ENCODE data around the gene CAPN14. TPM values are rescaled to one million over a fixed set of nuclear protein-coding genes. Genes with fewer than 3 reads are reported as not detected.

CAPN14 gene
- total RNA-seq, 1 experiment from 2014 or later: not detected

DNA sequence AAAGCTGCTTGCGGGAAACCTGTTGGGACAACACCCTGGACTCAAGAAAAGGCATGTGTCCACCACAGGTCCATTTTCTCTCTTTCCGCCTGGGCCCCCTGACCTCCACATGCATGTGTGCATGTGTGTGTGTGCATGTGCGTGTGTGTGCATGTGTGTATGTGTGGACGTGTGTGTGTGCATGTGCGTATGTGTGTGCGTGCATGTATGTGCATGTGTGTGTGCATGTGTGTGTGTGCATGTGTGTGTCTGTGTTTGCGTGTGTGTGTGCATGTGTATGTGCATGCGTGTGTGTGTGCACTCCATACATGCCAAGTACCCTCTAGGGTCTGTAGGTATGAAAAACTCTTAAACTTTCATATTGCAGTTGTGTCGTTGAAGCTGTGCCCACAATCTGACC lies 16.3 kb downstream of the CAPN14 start:
- Histone ChIP-seq H3K36me3 (ENCODE audit: control insufficient read depth in 1 of 2, insufficient read depth in 2 of 2, low read length in 2 of 2) (no peaks in the 10 kb centered on the region), H4K20me1 (ENCODE audit: insufficient read depth) (no peaks in the 10 kb centered on the region), H3K4me1 (ENCODE audit: control insufficient read depth in 1 of 2, insufficient read depth in 2 of 2, low read length in 2 of 2) (no peaks in the 10 kb centered on the region), H3K27me3 (ENCODE audit: insufficient read depth, low read length) (peaks cover 19% of the 10 kb centered on the region; the same call in 1 of the 2 replicates), H3K9me2 (ENCODE audit: insufficient read depth) (no peaks in the 10 kb centered on the region), H2AFZ (ENCODE audit: low read depth, low read length, poor library complexity, severe bottlenecking) (no peak overlapping the region), H3K9ac (ENCODE audit: low read length) (no peak overlapping the region), H3K79me2 (ENCODE audit: insufficient read depth, low read length) (no peaks in the 10 kb centered on the region), H3K27ac (ENCODE audit: low read depth, low read length) (no peak overlapping the region), H3K4me2 (ENCODE audit: low read length) (no peak overlapping the region), H3K4me3 (replicated peaks in 1 of 2; ENCODE audit: low read depth in 1 of 2, low read length in 2 of 2) (no peak overlapping the region), H3K9me3 (ENCODE audit: control insufficient read depth in 1 of 2, insufficient read depth in 1 of 2, low read depth in 1 of 2, low read length in 2 of 2) (no peaks in the 10 kb centered on the region)
- RAD21 ChIA-PET (ENCODE audit: low non-redundant PET in 1 of 2, low total read pairs in 2 of 2, uncharacterized antibody in 2 of 2, unreplicated experiment in 2 of 2): no interaction called here
- no TSS peak for BruUV-seq (replicated peaks)
- CTCF ChIA-PET: no interaction called here
- ATAC-seq: no peak
- POLR2A ChIA-PET: no interaction called here
- DNase-seq (ENCODE audit: low read depth, low spot score): no peak
- intact Hi-C loops (cut with micrococcal nuclease): no loop called here
- TF ChIP-seq POLR2A (IDR thresholded peaks at IDR 0.05; ENCODE audit: borderline replicate concordance, extremely low read depth, insufficient read depth, insufficient read length): no peak
- TF ChIP-seq, protein P1, sequence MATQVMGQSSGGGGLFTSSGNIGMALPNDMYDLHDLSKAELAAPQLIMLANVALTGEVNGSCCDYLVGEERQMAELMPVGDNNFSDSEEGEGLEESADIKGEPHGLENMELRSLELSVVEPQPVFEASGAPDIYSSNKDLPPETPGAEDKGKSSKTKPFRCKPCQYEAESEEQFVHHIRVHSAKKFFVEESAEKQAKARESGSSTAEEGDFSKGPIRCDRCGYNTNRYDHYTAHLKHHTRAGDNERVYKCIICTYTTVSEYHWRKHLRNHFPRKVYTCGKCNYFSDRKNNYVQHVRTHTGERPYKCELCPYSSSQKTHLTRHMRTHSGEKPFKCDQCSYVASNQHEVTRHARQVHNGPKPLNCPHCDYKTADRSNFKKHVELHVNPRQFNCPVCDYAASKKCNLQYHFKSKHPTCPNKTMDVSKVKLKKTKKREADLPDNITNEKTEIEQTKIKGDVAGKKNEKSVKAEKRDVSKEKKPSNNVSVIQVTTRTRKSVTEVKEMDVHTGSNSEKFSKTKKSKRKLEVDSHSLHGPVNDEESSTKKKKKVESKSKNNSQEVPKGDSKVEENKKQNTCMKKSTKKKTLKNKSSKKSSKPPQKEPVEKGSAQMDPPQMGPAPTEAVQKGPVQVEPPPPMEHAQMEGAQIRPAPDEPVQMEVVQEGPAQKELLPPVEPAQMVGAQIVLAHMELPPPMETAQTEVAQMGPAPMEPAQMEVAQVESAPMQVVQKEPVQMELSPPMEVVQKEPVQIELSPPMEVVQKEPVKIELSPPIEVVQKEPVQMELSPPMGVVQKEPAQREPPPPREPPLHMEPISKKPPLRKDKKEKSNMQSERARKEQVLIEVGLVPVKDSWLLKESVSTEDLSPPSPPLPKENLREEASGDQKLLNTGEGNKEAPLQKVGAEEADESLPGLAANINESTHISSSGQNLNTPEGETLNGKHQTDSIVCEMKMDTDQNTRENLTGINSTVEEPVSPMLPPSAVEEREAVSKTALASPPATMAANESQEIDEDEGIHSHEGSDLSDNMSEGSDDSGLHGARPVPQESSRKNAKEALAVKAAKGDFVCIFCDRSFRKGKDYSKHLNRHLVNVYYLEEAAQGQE (IDR thresholded peaks at IDR 0.05; ENCODE audit: low read depth): no peak
- no peak for TF ChIP-seq ZFX (IDR thresholded peaks at IDR 0.05)
- TF ChIP-seq CBX3 (IDR thresholded peaks at IDR 0.05; ENCODE audit: low read depth): no peak
- no peak for TF ChIP-seq SP1 (IDR thresholded peaks at IDR 0.05; ENCODE audit: low read depth)
- TF ChIP-seq, protein P2, sequence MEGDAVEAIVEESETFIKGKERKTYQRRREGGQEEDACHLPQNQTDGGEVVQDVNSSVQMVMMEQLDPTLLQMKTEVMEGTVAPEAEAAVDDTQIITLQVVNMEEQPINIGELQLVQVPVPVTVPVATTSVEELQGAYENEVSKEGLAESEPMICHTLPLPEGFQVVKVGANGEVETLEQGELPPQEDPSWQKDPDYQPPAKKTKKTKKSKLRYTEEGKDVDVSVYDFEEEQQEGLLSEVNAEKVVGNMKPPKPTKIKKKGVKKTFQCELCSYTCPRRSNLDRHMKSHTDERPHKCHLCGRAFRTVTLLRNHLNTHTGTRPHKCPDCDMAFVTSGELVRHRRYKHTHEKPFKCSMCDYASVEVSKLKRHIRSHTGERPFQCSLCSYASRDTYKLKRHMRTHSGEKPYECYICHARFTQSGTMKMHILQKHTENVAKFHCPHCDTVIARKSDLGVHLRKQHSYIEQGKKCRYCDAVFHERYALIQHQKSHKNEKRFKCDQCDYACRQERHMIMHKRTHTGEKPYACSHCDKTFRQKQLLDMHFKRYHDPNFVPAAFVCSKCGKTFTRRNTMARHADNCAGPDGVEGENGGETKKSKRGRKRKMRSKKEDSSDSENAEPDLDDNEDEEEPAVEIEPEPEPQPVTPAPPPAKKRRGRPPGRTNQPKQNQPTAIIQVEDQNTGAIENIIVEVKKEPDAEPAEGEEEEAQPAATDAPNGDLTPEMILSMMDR (IDR thresholded peaks at IDR 0.05 in 2 of 3, conservative IDR thresholded peaks at IDR 0.05 in 1 of 3; ENCODE audit: borderline replicate concordance in 1 of 3, insufficient read depth in 1 of 3, low read depth in 2 of 3, low read length in 2 of 3): no peak
- TF ChIP-seq EZH2phosphoT487 (IDR thresholded peaks at IDR 0.05; ENCODE audit: borderline replicate concordance): no peak
- no peak for TF ChIP-seq SIN3A (IDR thresholded peaks at IDR 0.05; ENCODE audit: low read depth)
- TF ChIP-seq POLR2AphosphoS5 (IDR thresholded peaks at IDR 0.05; ENCODE audit: low read depth, low read length): no peak
- TF ChIP-seq ZNF274 (IDR thresholded peaks at IDR 0.05; ENCODE audit: low read depth, low read length): no peak
- TF ChIP-seq EGR1 (IDR thresholded peaks at IDR 0.05; ENCODE audit: low read depth): no peak
- TF ChIP-seq, protein P3, sequence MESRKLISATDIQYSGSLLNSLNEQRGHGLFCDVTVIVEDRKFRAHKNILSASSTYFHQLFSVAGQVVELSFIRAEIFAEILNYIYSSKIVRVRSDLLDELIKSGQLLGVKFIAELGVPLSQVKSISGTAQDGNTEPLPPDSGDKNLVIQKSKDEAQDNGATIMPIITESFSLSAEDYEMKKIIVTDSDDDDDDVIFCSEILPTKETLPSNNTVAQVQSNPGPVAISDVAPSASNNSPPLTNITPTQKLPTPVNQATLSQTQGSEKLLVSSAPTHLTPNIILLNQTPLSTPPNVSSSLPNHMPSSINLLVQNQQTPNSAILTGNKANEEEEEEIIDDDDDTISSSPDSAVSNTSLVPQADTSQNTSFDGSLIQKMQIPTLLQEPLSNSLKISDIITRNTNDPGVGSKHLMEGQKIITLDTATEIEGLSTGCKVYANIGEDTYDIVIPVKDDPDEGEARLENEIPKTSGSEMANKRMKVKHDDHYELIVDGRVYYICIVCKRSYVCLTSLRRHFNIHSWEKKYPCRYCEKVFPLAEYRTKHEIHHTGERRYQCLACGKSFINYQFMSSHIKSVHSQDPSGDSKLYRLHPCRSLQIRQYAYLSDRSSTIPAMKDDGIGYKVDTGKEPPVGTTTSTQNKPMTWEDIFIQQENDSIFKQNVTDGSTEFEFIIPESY (IDR thresholded peaks at IDR 0.05; ENCODE audit: extremely low read depth, insufficient replicate concordance, low read length): no peak
- TF ChIP-seq, protein P4, sequence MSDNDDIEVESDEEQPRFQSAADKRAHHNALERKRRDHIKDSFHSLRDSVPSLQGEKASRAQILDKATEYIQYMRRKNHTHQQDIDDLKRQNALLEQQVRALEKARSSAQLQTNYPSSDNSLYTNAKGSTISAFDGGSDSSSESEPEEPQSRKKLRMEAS (IDR thresholded peaks at IDR 0.05): no peak
- TF ChIP-seq RAD21 (IDR thresholded peaks at IDR 0.05; ENCODE audit: low read depth): no peak
